Bronchial epithelial cell (primary cell): ENCODE measurements around the gene NSMF. TPM values are rescaled to one million over a fixed set of nuclear protein-coding genes. Genes with fewer than 3 reads are reported as not detected.

Experiments used
- DNase-seq: peaks from one replicate; pipeline ENCODE4 v3.0.0-alpha.2; 2010; ENCODE audit warnings: low read depth
- FAIRE-seq: peaks from 2 replicates; lab custom pipeline; 2011; peaks lifted over from hg19 to GRCh38; lab: Jason Lieb, UNC
- H3K27me3 ChIP-seq: 2 replicates; pipeline ENCODE4 v1.5.1; 2011; ENCODE audit warnings: low read length; ENCODE audit not compliant: control insufficient read depth, insufficient read depth
- H3K36me3 ChIP-seq: 2 replicates; pipeline ENCODE4 v1.5.1; 2011; ENCODE audit warnings: low read length; ENCODE audit not compliant: control insufficient read depth, insufficient read depth
- H3K4me3 ChIP-seq: 2 replicates; pipeline ENCODE4 v1.5.1; 2011; ENCODE audit warnings: mild to moderate bottlenecking, low read depth, low read length, control low read depth
- total RNA-seq: library from RNA; depleted of rRNA; stranded (reverse); fragments of >200 nt; gene quantifications from 2 replicates; pipeline ENCODE4 v1.2.1, GENCODE V29; 2014
- TF ChIP-seq, protein P1 (sequence below): IDR thresholded peaks from 2 replicates; pipeline ENCODE4 v1.5.1; 2011; ENCODE audit warnings: mild to moderate bottlenecking, moderate library complexity, low read length, control low read depth, inconsistent platforms; ENCODE audit not compliant: insufficient read depth, severe bottlenecking

The NSMF gene
- total RNA-seq, 1 donor from 2014 or later: 17.9 TPM

DNA sequence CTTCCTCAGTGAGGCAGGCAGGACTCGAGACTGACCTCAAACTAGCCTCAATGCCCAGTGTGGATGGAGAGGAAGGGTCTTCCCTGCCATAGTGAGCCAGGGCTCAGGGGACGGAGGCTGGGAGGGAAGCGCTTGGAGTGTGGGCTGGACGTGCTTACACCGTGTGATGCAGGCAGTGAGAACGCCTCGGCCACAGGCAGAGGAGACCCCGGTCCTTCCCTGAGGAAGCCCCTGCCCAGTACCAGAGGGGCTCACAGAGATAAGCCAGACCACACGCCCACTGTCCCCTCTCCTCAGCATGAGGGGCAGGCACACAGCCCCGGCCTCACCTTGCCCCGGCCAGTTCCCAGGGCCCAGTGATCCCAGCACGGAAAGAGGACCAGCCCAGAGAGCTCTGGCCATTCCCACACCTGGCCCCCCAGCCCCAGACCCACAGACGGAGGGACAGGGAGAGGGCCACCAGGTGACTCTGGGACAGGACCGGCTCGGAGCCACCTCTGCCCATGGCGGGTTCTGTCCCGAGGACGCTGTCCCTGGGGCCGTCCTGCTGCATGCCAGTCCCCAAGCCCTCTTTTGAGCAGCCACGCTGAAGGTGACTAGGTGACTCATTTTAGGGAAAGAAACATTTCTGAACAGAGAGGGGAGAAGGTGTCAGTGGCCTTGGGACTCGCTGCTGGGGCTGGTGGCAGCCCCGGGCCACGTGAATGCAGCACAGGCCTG lies 6.0 kb upstream of the NSMF start:
- TF ChIP-seq, protein P1, sequence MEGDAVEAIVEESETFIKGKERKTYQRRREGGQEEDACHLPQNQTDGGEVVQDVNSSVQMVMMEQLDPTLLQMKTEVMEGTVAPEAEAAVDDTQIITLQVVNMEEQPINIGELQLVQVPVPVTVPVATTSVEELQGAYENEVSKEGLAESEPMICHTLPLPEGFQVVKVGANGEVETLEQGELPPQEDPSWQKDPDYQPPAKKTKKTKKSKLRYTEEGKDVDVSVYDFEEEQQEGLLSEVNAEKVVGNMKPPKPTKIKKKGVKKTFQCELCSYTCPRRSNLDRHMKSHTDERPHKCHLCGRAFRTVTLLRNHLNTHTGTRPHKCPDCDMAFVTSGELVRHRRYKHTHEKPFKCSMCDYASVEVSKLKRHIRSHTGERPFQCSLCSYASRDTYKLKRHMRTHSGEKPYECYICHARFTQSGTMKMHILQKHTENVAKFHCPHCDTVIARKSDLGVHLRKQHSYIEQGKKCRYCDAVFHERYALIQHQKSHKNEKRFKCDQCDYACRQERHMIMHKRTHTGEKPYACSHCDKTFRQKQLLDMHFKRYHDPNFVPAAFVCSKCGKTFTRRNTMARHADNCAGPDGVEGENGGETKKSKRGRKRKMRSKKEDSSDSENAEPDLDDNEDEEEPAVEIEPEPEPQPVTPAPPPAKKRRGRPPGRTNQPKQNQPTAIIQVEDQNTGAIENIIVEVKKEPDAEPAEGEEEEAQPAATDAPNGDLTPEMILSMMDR: no peak
- Histone ChIP-seq H3K27me3 (no peaks in the 10 kb centered on the region), H3K36me3 (no peaks in the 10 kb centered on the region), H3K4me3 (no peak overlapping the region)
- DNase-seq (no peak), FAIRE-seq (no peak)

DNA sequence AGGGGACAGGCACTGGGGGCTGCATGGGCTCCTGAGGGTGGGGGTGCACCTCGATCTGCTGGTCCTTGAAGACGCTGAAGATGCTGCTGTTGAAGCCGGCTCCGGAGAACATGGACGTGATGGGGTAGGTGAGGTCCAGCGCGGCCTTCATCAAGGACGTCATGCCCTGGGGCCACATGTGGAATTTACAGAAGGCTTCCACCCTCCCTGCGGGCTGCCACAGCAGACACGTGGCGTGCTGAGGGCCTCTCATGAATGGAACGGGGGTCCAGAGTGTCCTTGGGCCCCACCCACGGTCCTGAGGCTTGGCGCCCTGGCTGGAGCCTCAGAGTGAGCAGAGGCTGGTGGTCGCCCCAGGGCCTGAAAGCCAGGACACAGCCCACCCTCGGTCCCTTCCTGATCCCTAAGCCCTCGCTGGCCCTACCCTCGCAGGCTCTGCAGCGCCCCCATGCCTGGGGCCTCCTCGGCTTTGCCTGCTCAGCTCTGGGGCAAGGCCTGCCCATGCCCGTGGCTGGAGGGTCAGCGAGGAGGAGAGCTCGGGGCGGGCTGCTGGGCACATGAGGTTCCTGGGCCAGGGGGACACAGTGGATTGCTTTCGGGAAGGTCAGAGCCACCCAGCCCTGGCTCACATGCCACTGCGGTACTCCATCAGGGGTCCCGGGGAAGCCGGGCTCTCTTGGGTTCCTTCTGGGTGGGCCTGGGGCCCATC lies 5.3 kb upstream of the NSMF start:
- Histone ChIP-seq H3K36me3 (no peaks in the 10 kb centered on the region), H3K4me3 (no peak overlapping the region), H3K27me3 (no peaks in the 10 kb centered on the region)
- TF ChIP-seq, protein P1: no peak
- DNase-seq (no peak), FAIRE-seq (no peak)

DNA sequence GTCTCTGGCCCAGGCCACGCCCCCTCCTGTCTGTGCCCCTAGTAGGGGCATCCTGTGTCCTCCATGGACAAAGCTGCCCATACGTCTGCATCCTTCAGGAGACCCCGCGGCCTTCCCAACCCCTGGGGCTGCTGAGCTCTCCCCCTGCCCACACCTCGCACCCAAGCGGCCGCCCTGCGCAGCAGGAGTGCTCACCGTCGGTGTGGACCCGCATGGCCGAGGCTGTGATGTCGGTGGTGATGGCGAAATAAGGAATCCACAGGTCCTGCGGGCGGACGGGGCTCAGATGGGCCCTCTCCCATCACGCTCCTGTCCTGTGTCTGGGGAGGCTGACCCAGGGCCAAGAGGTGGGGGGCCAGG lies 4.8 kb upstream of the NSMF start:
- Histone ChIP-seq H3K4me3 (no peak overlapping the region), H3K27me3 (no peaks in the 10 kb centered on the region), H3K36me3 (no peaks in the 10 kb centered on the region)
- TF ChIP-seq, protein P1: no peak
- FAIRE-seq: no peak
- no peak for DNase-seq

DNA sequence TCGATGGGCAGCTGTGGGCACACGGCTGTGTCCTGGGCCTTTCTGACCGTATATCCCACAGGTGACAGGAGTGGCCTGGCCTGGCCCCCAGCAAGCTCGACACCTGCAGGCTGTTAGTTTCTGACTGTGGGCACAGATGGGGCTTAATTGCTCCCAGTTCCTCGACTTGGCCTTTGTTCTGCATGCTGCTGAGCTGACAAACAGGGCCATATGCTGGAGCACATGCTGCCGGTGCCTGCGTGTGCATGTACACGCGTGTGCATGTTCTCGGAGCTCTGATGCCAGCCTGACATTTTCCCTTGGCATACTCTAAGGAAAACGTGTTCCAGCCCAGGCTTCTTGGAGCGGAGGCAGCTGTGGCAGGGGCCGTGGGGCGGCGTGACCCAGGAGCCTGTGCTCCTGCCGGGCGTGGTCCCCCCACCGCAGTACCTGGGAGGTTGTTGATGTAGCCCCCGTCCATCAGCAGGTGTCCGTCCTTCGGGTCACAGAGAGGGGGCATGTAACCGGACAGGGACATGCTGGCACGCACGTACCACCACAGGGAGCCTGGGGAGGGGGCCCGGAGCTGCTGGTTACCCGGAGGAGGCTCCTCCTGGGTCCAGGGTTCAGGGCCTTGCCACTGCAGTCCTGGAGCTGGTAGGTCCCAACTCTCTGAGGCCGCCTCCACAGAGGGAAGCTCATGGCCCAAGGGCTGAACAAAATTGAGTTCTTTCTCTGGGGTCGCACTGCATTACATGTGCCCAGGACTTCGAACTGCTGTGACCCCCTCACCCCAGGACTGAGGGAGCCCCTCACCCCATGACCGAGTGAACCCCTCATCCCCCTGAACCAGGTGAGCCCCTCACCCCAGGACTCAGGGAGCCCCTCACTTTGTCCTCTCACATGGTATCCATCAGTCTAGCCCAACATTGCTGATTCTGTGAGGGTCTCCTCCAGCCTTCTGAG lies 4.1 kb upstream of the NSMF start:
- TF ChIP-seq, protein P1: no peak
- Histone ChIP-seq H3K27me3 (no peaks in the 10 kb centered on the region), H3K36me3 (no peaks in the 10 kb centered on the region), H3K4me3 (no peak overlapping the region)
- DNase-seq: no peak
- FAIRE-seq: no peak

DNA sequence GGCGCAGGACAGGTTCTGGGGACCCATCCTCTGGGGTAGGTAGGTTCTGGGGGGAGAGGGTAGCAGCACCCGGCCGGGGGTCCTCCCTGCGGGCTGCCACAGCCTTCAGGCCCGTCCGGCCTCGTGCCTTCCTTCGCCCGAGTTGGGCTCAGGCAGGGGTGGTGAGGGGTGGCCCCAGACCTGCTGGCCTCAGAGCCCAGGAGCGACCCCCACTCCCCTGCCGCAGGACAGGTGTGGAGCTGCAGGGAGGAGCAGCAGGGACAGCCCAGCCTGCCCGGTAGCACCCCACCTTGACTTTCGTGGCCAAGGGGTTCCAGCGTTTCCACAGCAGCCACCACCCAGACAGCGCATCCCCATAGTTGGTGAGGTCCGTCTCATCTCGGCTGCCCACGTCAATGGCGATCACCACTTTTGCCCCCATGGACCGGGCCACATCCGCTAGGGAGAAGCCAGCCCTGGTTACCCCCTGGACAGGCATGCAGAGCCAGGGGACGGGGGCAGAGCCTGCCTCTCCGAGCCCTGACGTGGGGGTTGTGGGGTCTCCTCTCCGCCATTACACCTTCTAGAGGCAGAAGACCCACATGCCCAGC lies 3.4 kb upstream of the NSMF start:
- FAIRE-seq (no peak), DNase-seq (no peak)
- Histone ChIP-seq H3K27me3 (no peaks in the 10 kb centered on the region), H3K36me3 (no peaks in the 10 kb centered on the region), H3K4me3 (no peak overlapping the region)
- TF ChIP-seq, protein P1: no peak
